ENCODE measurements around the gene ITGB8.
A peak's percentile ranks its signal among the peaks of the same experiment; 100 is the strongest.

The ITGB8 gene

DNA sequence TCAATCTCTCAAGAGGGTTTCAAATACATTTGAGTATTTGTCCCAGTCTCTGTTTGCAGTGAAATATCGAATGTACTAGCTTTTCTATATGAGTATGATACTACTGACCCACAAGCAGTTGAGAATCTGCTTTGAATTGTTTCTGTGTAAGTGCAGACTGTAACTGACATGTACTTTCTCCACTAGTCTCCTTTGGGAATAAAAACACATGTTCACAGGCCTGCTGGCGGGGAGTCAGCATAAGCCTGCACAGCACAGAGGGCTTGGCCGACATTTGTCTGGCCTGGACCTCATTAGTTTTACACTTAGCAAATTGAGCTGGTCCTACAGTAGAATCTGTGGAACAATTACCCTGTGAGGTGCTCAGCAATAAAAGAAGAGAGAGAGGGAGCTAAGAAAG lies 72.6 kb downstream of the ITGB8 start:
- no peak overlapping the region for H3K27ac ChIP-seq
- H3K4me3 ChIP-seq = no peak overlapping the region

- H3K4me3 ChIP-seq = no peak overlapping the region
- H3K27ac ChIP-seq = no peak overlapping the region
Measured at GRCh38 chr7:20404320-20404719, 73.6 kb downstream of the ITGB8 start.

GRCh38 chr7:20407585-20408466 lies 77.1 kb downstream of the ITGB8 start:
- Histone ChIP-seq H3K27ac (peak overlapping the region in 1 of 21 experiments; percentile 12), H3K4me3 (no peak overlapping the region)

GRCh38 chr7:20408467-20408826 lies 77.7 kb downstream of the ITGB8 start:
- H3K27ac ChIP-seq = peak overlapping the region in 1 of 21 experiments; percentile 12
- H3K4me3 ChIP-seq = no peak overlapping the region

GRCh38 chr7:20409961-20410360 lies 79.3 kb downstream of the ITGB8 start:
- Histone ChIP-seq H3K27ac (no peak overlapping the region), H3K4me3 (no peak overlapping the region)

DNA sequence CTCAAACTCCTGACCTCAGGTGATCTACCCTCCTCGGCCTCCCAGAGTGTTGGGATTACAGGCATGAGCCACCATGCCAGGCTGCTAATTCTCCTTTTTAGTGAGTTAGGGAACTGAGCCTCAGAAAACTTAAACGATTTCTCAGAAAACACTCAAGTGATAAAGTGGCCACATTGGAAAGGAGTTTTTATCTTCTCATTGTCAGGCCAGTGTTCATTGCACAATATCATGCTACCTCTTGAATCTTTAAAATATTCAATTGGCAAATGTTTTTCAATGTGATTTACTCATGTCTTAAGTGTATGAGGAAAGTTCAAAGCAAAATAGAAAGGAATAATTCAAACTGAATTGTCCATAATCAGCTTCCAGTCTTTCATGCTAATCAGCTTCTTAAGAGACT lies 80.7 kb downstream of the ITGB8 start:
- Histone ChIP-seq H3K4me3 (no peak overlapping the region), H3K27ac (no peak overlapping the region)

- Histone ChIP-seq H3K4me3 (no peak overlapping the region), H3K27ac (no peak overlapping the region)
Measured at GRCh38 chr7:20412032-20412431, 81.3 kb downstream of the ITGB8 start.

- Histone ChIP-seq H3K27ac (no peak overlapping the region), H3K4me3 (no peak overlapping the region)
Measured at GRCh38 chr7:20417260-20417659, 86.6 kb downstream of the ITGB8 start.

GRCh38 chr7:20417675-20418382 lies 87.1 kb downstream of the ITGB8 start:
- no peak overlapping the region for H3K4me3 ChIP-seq

DNA sequence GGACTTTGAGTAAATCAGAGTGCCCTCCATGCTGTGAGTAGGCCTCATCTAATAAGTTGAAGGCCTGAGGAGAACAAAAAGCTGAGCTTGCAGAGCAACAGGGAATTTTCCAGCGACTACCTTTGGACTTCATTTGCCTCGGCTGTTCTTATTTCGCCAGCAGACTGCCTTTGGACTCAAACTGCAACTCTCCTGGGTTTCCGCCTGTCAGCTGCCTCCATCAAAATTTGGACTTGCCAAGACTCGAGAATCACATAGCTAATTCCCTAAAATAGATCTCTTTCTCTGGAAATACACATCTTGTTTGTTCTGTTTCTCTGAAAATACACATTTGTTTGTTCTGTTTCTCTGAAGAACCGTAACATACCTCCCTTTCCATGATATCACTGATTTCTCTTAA lies 93.8 kb downstream of the ITGB8 start:
- Histone ChIP-seq H3K4me3 (no peak overlapping the region), H3K27ac (no peak overlapping the region)

More at GRCh38 chr7:20417675-20418382, 87.1 kb downstream of the ITGB8 start:
- H3K27ac ChIP-seq = no peak overlapping the region

DNA sequence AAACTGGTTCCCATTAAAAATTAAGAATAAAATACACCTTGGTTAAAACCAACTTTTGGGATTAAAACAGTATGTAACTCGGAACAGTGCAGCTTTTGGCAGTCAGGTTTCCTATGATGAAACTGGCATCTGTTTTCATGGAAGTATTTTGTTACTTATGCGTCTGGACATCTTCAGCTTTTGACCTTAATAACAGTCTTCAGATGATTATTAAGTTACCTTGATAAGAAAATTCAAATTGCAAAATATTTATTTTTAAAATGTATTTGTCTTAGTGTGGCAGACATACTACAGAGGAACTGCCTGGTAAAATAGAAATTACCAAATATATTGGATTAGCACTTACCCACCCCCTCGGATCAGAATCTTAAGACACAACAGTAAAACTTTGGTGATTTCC lies 100.0 kb downstream of the ITGB8 start:
- Histone ChIP-seq H3K27ac (no peak overlapping the region), H3K4me3 (no peak overlapping the region)

GRCh38 chr7:20431146-20431545 lies 100.4 kb downstream of the ITGB8 start:
- no peak overlapping the region for H3K27ac ChIP-seq
- H3K4me3 ChIP-seq = no peak overlapping the region

GRCh38 chr7:20432071-20432470 lies 101.4 kb downstream of the ITGB8 start:
- H3K4me3 ChIP-seq = no peak overlapping the region
- H3K27ac ChIP-seq = no peak overlapping the region

GRCh38 chr7:20435305-20435704 lies 104.6 kb downstream of the ITGB8 start:
- Histone ChIP-seq H3K27ac (no peak overlapping the region), H3K4me3 (no peak overlapping the region)

DNA sequence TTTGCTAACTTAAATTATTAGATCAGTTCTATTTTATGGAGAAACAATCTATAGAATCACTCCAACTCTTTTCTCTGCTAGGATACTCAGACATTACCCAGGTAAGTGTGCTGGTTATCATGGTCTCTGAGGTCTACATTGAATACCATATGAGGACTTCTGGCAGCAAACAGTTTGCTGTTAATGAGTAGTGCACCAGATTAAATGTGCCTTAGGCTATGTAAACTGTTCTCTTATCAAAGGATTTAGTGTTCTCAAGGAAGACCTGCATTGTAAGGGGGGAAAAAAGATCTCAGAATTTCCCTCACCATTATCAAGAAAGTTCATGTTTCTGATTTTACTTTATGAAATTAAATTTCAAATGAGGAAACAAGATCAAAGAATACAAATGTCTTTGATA lies 107.5 kb downstream of the ITGB8 start:
- Histone ChIP-seq H3K27ac (no peak overlapping the region), H3K4me3 (no peak overlapping the region)

GRCh38 chr7:20438694-20439376 lies 108.1 kb downstream of the ITGB8 start:
- H3K4me3 ChIP-seq = no peak overlapping the region
- no peak overlapping the region for H3K27ac ChIP-seq

DNA sequence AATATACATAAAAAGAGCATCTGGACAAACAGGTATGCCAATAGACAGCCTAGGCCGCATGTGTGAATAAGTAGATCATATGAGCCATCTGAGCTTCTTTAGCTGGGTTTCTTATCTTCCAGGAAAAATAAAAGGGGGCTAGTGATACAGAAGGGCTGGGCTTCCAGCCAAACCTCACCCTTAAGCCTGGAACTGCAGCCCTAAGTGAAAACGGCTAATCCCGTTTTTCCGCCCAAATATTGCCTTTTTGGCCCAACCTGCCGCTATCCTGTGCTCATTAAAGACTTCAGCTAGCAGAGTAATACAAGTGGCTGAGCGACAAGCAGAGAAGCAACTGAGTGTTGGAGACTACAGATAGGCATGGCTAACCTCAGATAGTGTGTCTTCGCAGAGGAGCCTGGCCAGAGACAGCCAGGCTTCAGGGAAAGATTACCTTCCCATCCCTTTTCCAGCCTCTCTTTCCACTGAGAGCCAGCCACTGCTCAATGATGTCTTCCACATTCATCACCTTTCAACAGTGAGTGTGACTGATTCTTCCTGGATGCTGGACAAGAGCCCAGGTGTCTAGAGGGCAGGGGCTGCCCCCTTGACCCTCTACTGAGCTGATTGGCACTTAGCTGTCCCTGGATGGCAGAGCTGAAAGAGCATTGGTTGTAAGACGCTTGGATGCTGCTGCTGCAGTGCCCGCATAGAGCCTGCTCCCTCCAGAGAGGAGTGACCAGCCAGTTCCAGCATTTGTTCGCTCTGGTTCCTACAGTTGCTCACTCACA lies 108.9 kb downstream of the ITGB8 start:
- Histone ChIP-seq H3K27ac (no peak overlapping the region), H3K4me3 (no peak overlapping the region)

GRCh38 chr7:20440472-20441105 lies 109.9 kb downstream of the ITGB8 start:
- no peak overlapping the region for H3K27ac ChIP-seq
- no peak overlapping the region for H3K4me3 ChIP-seq

DNA sequence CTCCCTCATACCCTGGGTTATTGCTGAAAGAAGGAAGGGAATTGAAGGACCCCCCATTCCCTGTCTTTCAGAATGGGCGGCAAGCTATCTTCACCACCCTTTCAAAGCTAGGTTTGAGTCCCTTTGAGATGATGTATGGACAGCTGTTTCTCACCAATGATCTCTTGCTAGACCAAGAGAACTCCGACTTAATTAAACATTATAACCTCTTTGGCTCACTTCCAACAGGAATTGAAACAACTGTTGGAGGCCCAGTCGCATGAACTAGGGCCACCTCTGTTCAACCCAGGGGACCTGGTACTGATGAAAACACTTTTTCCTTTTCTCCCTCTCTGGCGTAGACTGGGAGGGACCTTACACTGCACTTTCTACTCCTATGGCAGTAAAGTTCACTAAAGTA lies 110.6 kb downstream of the ITGB8 start:
- H3K27ac ChIP-seq = no peak overlapping the region
- H3K4me3 ChIP-seq = no peak overlapping the region
